ENCODE measurements around the gene NEDD9.

GRCh38 chr6:11217360-11218101, 14.9 kb downstream of the NEDD9 start:
- TF ChIP-seq CTCF (conservative IDR thresholded peaks at IDR 0.05 in 1 of 2, IDR thresholded peaks at IDR 0.05 in 1 of 2; ENCODE audit: low read depth in 1 of 2, low read length in 2 of 2) (no peak), EZH2 (IDR thresholded peaks at IDR 0.05; ENCODE audit: low read length, missing control alignments) (no peak)

Data from fibroblast of lung (primary cell).